B cell (primary cell): ENCODE results near the gene NMB. TPM values are rescaled to one million over a fixed set of nuclear protein-coding genes. Genes with fewer than 3 reads are reported as not detected.

Source experiments
- polyA plus RNA-seq: library from polyadenylated mRNA; depleted of rRNA; stranded (reverse); fragments of >200 nt; gene quantifications from 2 replicates; pipeline ENCODE4 v1.2.3, GENCODE V29; 2012
- total RNA-seq, 2 donors: library from RNA; stranded (reverse); fragments of 120-200 nt in 1 of 2; gene quantifications; 1 replicate in 1 of 2; 2 replicates in 1 of 2; pipeline versions ENCODE4 v1.2.3 to v1.2.4, GENCODE V29; 2013 to 2022

Gene NMB
- total and polyA plus RNA-seq, 2 donors (not counting 1 experiment from before 2014, with no cell fraction given) = 2.3 to 3.0 TPM

Other genes starting within 250 kb of the NMB start
- 16.2 and 18.6 TPM in 2 replicates for gene ZSCAN2, start 57.2 kb downstream of the NMB start, total RNA-seq
- 5.6 and 9.9 TPM in 2 replicates for gene ZSCAN2, start 57.2 kb downstream of the NMB start, polyA plus RNA-seq
- 42.7 and 43.4 TPM in 2 replicates for gene WDR73, start 3.9 kb downstream of the NMB start, total RNA-seq
- 20.4 and 21.0 TPM in 2 replicates for gene WDR73, start 3.9 kb downstream of the NMB start, polyA plus RNA-seq
- 69.8 and 78.0 TPM in 2 replicates for gene SEC11A, start 57.9 kb upstream of the NMB start, total RNA-seq
- gene SEC11A, start 57.9 kb upstream of the NMB start, polyA plus RNA-seq = 23.1 and 43.6 TPM in 2 replicates
- gene ZNF592, start 90.4 kb upstream of the NMB start, total RNA-seq = 59.5 and 64.4 TPM in 2 replicates
- 35.8 and 37.4 TPM in 2 replicates for gene ZNF592, start 90.4 kb upstream of the NMB start, polyA plus RNA-seq
- 0.15 and 0.24 TPM in 2 replicates for gene ALPK3, start 159.2 kb upstream of the NMB start, total RNA-seq
- 0.04 and 0.07 TPM in 2 replicates for gene ALPK3, start 159.2 kb upstream of the NMB start, polyA plus RNA-seq
- gene SLC28A1, start 226.5 kb upstream of the NMB start, total RNA-seq = not detected in 2 replicates
- not detected in 2 replicates for gene SLC28A1, start 226.5 kb upstream of the NMB start, polyA plus RNA-seq